GM21423 (cell line): ENCODE results near the gene FNTB.

Experiments
- ATAC-seq: cut with Tn5 transposase; IDR thresholded peaks from one replicate; pipeline ENCODE4 v1.9.1; 2021; ENCODE audit warnings: mild to moderate bottlenecking, moderate library complexity; ENCODE audit not compliant: unreplicated experiment

Gene FNTB

DNA sequence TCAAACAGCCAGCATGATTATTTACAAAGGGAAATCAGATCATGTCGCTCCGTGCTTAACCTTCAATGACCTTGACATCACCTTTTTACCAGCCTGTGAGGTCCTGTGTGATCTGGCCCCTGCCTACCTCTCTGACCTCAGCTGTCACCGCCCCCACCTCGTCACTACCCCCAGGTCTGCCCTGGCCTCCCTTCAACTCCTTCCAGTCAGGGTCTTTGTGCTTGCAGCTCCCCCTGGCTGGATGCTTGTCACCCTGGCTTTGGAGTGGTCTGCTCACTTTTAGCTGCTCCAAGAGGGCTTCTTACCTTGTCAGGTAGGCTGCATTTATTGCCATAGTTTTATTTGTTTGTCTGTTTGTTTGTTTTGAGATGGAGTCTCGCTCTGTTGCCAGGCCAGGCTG is 123.8 kb downstream of the FNTB start:
- ATAC-seq, result no peak
